GM23248 (cell line): ENCODE measurements around the gene NAT9. TPM values are rescaled to one million over a fixed set of nuclear protein-coding genes. Genes with fewer than 3 reads are reported as not detected.

Experiments
- DNase-seq: peaks from one replicate; pipeline ENCODE4 v3.0.0-alpha.2; 2015
- H2AFZ ChIP-seq: fragments of 200-600 bp; sonication (generic); 2 replicates; pipeline ENCODE4 v1.6.1; 2016; ENCODE audit warnings: antibody characterized with exemption
- H3F3A ChIP-seq: fragments of 200-600 bp; sonication (generic); 2 replicates; pipeline ENCODE4 v1.6.1; 2016; ENCODE audit warnings: mild to moderate bottlenecking, antibody characterized with exemption, mixed run types; ENCODE audit not compliant: insufficient read depth
- H3K27ac ChIP-seq: fragments of 200-600 bp; sonication (generic); 2 replicates; pipeline ENCODE4 v1.5.1; 2016; ENCODE audit warnings: mild to moderate bottlenecking
- H3K27me3 ChIP-seq: fragments of 200-600 bp; sonication (generic); replicated peaks from 2 replicates; pipeline ENCODE4 v1.6.1; 2016; ENCODE audit warnings: mild to moderate bottlenecking; ENCODE audit not compliant: insufficient read depth
- H3K36me3 ChIP-seq: fragments of 200-600 bp; sonication (generic); 2 replicates; pipeline ENCODE4 v1.6.1; 2016; ENCODE audit warnings: low read depth, mild to moderate bottlenecking
- H3K4me1 ChIP-seq: fragments of 200-600 bp; sonication (generic); 2 replicates; pipeline ENCODE4 v1.6.1; 2016; ENCODE audit warnings: mild to moderate bottlenecking; ENCODE audit not compliant: insufficient read depth
- H3K4me2 ChIP-seq: fragments of 200-600 bp; sonication (generic); one replicate; pipeline ENCODE4 v1.6.1; 2016; ENCODE audit warnings: mild to moderate bottlenecking; ENCODE audit not compliant: unreplicated experiment
- H3K4me3 ChIP-seq: fragments of 200-600 bp; sonication (generic); 2 replicates; pipeline ENCODE4 v1.5.1; 2016; ENCODE audit warnings: mild to moderate bottlenecking
- H3K79me2 ChIP-seq: fragments of 200-600 bp; sonication (generic); 2 replicates; pipeline ENCODE4 v1.6.1; 2016; ENCODE audit warnings: mild to moderate bottlenecking; ENCODE audit not compliant: insufficient read depth
- H3K9ac ChIP-seq: fragments of 200-600 bp; sonication (generic); 2 replicates; pipeline ENCODE4 v1.6.1; 2016; ENCODE audit warnings: mild to moderate bottlenecking
- H3K9me2 ChIP-seq: fragments of 200-600 bp; sonication (generic); 2 replicates; pipeline ENCODE4 v1.6.1; 2016; ENCODE audit warnings: mixed run types, mild to moderate bottlenecking, moderate library complexity; ENCODE audit not compliant: insufficient read depth
- H3K9me3 ChIP-seq: fragments of 200-600 bp; sonication (generic); one replicate; pipeline ENCODE4 v1.6.1; 2017; ENCODE audit warnings: low read depth
- H4K20me1 ChIP-seq: fragments of 200-600 bp; sonication (generic); 2 replicates; pipeline ENCODE4 v1.6.0; 2016; ENCODE audit not compliant: insufficient read depth
- EZH2 ChIP-seq: fragments of 200-600 bp; sonication (generic); IDR thresholded peaks from 2 replicates; pipeline ENCODE4 v1.6.1; 2018; ENCODE audit warnings: antibody characterized with exemption, mild to moderate bottlenecking; ENCODE audit not compliant: insufficient read depth, poor library complexity, severe bottlenecking
- EZH2phosphoT487 ChIP-seq: fragments of 200-600 bp; sonication (generic); IDR thresholded peaks from 2 replicates; pipeline ENCODE4 v1.6.1; 2018; ENCODE audit warnings: antibody characterized with exemption, moderate library complexity, mild to moderate bottlenecking, low read depth; ENCODE audit not compliant: insufficient read depth
- WGBS, 2 experiments: methylation state at CpG; one replicate each; pipeline ENCODE4 v1.1.6; 2015 to 2017; ENCODE audit warnings: low lambda C conversion rate in 2 of 2, low coverage in 1 of 2; ENCODE audit errors: missing lambda C conversion rate in 2 of 2; 5-methylcytosine and 5-hydroxymethylcytosine counted together
- in situ Hi-C: fragments of 300-500 bp; cut with MboI; formaldehyde crosslinking; loops from 2 replicates; pipeline ENCODE4 v1.15.0; 2020
- polyA plus RNA-seq: library from polyadenylated mRNA; unstranded; fragments of >200 nt; fragmentation: Nextera tagmentation; extraction: Ambion mirVana; gene quantifications from 2 replicates; pipeline ENCODE4 v1.2.1, GENCODE V29; 2016
- total RNA-seq: library from RNA; depleted of rRNA; stranded (reverse); fragments of >200 nt; shearing (Covaris generic); gene quantifications from 2 replicates; pipeline ENCODE4 v1.2.3, GENCODE V29; 2014

The NAT9 gene
- total and polyA plus RNA-seq, 2 experiments from 2014 or later = 26.4 to 34.6 TPM

DNA sequence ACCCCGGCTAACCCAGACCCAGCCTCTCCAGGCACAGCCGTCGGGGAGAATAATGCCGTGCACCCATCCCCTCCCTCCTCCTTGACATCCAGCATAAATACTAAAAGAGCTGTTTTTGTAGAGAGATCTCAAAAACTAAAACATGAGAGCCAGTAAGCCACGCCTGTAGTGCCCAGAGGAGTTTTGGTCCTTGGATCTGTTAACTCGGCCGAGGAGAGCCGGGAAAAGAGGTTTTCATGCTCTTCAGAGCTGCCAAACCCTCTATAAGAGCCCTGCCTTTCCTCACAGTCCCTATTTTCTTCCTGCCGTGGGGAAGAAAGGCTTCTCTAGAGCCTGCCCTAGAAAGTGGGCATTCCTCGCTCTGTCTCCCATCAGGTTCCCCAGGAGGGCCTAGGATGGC is 30.2 kb upstream of the NAT9 start:
- Histone ChIP-seq H4K20me1 (no peaks in the 10 kb centered on the region), H3F3A (no peaks in the 10 kb centered on the region), H2AFZ (no peak overlapping the region), H3K4me1 (no peaks in the 10 kb centered on the region), H3K9ac (no peak overlapping the region), H3K9me2 (no peaks in the 10 kb centered on the region), H3K27ac (no peak overlapping the region), H3K27me3 (no peaks in the 10 kb centered on the region), H3K36me3 (no peaks in the 10 kb centered on the region), H3K4me3 (no peak overlapping the region), H3K79me2 (no peaks in the 10 kb centered on the region), H3K9me3 (no peaks in the 10 kb centered on the region), H3K4me2 (no peak overlapping the region)
- TF ChIP-seq EZH2phosphoT487 (no peak), EZH2 (no peak)
- DNase-seq = no peak
- in situ Hi-C loops = no loop called here
- WGBS, 2 experiments = 80 to 84% methylated on average over 10 of the region's 10 CpGs

DNA sequence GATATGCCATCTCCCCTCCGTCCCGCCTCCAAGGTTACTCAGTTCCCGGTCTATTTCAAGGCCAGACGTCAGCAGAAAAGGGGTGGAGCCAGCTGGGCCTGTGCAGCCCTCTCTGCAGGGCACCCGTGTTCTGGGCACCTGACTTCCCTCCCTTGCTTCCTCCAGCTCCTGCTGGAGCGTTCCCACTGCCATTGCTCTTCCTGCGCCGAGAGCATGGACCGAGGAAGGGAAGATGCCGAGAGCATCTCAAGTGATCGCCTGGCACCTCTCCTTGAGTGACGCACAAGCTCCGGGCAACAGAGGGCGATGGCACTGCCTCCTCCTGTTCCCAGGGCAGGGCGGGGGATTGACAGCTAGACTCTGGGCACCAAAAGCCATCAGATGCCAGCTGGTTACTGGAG is 29.4 kb upstream of the NAT9 start:
- Histone ChIP-seq H3K4me1 (no peaks in the 10 kb centered on the region), H3K4me2 (no peak overlapping the region), H3K9ac (no peak overlapping the region), H3K4me3 (no peak overlapping the region), H3K36me3 (no peaks in the 10 kb centered on the region), H3K9me3 (no peaks in the 10 kb centered on the region), H2AFZ (no peak overlapping the region), H3K27ac (no peak overlapping the region), H4K20me1 (no peaks in the 10 kb centered on the region), H3F3A (no peaks in the 10 kb centered on the region), H3K79me2 (no peaks in the 10 kb centered on the region), H3K9me2 (no peaks in the 10 kb centered on the region), H3K27me3 (no peaks in the 10 kb centered on the region)
- in situ Hi-C loops = no loop called here
- DNase-seq = no peak
- no peak for TF ChIP-seq EZH2phosphoT487
- TF ChIP-seq EZH2 = no peak
- WGBS, 2 experiments = 85% methylated on average over 15 of the region's 15 CpGs

DNA sequence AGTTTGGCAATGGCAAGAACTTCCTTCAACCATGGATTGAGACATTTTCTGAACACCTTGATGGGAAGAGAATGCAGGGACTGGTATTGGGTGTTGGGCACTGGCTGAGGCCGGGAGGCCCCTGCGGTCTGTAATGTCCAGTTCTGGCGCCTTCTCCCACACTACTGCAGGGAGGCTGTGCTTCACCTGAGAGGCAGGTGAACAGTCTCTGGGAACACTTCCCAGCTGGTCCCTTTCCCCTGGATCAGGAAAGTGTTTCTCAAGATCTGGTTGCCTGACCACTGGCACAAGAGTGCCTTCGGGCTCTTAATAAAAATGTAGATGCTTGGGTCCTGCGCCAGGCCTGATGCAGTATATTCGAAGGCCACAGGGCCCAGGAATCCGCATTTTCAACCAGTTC is 28.5 kb upstream of the NAT9 start:
- Histone ChIP-seq H2AFZ (no peak overlapping the region), H3K27ac (no peak overlapping the region), H3K4me3 (no peak overlapping the region), H3K9me2 (no peaks in the 10 kb centered on the region), H3F3A (no peaks in the 10 kb centered on the region), H3K27me3 (no peaks in the 10 kb centered on the region), H3K4me2 (no peak overlapping the region), H3K79me2 (no peaks in the 10 kb centered on the region), H4K20me1 (no peaks in the 10 kb centered on the region), H3K4me1 (no peaks in the 10 kb centered on the region), H3K9ac (no peak overlapping the region), H3K9me3 (no peaks in the 10 kb centered on the region), H3K36me3 (no peaks in the 10 kb centered on the region)
- TF ChIP-seq EZH2phosphoT487 (no peak), EZH2 (no peak)
- no peak for DNase-seq
- in situ Hi-C loops = no loop called here
- 88 to 92% methylated on average over 7 of the region's 7 CpGs for WGBS, 2 experiments

DNA sequence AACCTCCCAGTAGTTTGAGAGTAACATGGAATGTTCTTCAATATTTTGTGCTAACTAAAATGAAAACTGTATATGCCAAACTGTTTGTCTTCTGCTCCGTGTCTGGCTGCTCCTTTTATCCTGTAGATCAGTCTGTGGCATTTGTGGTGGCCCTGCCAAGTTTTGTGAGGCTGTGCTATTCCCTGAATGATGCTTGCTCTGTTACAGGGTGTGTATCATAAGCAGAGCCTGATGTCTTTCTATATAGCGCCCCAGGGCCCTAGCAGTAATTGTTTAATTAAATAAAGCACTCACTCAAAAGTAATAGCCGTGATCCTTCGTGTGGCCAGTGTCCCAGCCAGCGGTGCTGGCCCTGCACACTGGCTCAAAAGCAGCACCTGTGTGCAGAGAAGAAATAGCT is 27.8 kb upstream of the NAT9 start:
- H3K9me2 ChIP-seq = no peaks in the 10 kb centered on the region
- H4K20me1 ChIP-seq = no peaks in the 10 kb centered on the region
- H3K4me3 ChIP-seq = no peak overlapping the region
- no peaks in the 10 kb centered on the region for H3K9me3 ChIP-seq
- no peak overlapping the region for H2AFZ ChIP-seq
- H3K36me3 ChIP-seq = no peaks in the 10 kb centered on the region
- no peaks in the 10 kb centered on the region for H3K79me2 ChIP-seq
- H3F3A ChIP-seq = no peaks in the 10 kb centered on the region
- no peak for TF ChIP-seq EZH2phosphoT487
- TF ChIP-seq EZH2 = no peak
- H3K9ac ChIP-seq = no peak overlapping the region
- WGBS, 2 experiments = 95% methylated on average over 5 of the region's 5 CpGs
- DNase-seq = no peak
- in situ Hi-C loops = no loop called here
- no peak overlapping the region for H3K4me2 ChIP-seq
- H3K27me3 ChIP-seq = no peaks in the 10 kb centered on the region
- H3K27ac ChIP-seq = no peak overlapping the region
- H3K4me1 ChIP-seq = no peaks in the 10 kb centered on the region

DNA sequence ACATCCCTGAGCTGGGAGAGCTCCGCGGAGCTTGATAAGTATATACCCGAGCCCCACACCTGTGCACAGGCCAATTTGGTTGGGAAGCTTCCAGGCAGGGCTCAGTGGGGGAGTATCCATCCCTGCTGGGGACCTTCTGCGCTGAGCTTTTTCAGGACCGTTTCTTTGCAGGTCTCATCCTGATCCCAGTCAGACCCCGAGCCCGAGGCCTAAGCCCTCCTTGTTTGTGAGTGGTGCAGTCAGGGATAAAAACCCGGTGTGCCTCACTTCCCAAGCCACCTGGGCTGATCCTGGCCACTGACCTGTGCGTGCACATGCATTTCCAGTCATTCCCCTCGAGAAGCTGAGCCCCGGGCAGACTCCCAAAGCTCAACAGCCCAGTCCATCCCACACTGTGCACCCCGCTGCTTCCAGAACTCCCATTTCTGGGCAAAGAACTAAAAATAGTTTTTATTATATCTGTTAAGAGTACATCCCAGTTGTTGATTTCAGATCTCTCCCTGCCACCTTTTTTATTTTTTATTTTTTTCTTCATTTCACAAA is 27.3 kb upstream of the NAT9 start:
- no peak overlapping the region for H2AFZ ChIP-seq
- no peak overlapping the region for H3K4me2 ChIP-seq
- H3F3A ChIP-seq = no peaks in the 10 kb centered on the region
- H3K27ac ChIP-seq = no peak overlapping the region
- in situ Hi-C loops = no loop called here
- no peaks in the 10 kb centered on the region for H3K36me3 ChIP-seq
- DNase-seq = no peak
- no peaks in the 10 kb centered on the region for H4K20me1 ChIP-seq
- no peaks in the 10 kb centered on the region for H3K27me3 ChIP-seq
- TF ChIP-seq EZH2 (no peak), EZH2phosphoT487 (no peak)
- H3K4me3 ChIP-seq = no peak overlapping the region
- 80 to 84% methylated on average over 12 of the region's 12 CpGs for WGBS, 2 experiments
- no peaks in the 10 kb centered on the region for H3K9me3 ChIP-seq
- H3K4me1 ChIP-seq = no peaks in the 10 kb centered on the region
- H3K79me2 ChIP-seq = no peaks in the 10 kb centered on the region
- no peaks in the 10 kb centered on the region for H3K9me2 ChIP-seq
- H3K9ac ChIP-seq = no peak overlapping the region
